ENCODE results near the gene NLRX1.

- TF ChIP-seq, protein P1, sequence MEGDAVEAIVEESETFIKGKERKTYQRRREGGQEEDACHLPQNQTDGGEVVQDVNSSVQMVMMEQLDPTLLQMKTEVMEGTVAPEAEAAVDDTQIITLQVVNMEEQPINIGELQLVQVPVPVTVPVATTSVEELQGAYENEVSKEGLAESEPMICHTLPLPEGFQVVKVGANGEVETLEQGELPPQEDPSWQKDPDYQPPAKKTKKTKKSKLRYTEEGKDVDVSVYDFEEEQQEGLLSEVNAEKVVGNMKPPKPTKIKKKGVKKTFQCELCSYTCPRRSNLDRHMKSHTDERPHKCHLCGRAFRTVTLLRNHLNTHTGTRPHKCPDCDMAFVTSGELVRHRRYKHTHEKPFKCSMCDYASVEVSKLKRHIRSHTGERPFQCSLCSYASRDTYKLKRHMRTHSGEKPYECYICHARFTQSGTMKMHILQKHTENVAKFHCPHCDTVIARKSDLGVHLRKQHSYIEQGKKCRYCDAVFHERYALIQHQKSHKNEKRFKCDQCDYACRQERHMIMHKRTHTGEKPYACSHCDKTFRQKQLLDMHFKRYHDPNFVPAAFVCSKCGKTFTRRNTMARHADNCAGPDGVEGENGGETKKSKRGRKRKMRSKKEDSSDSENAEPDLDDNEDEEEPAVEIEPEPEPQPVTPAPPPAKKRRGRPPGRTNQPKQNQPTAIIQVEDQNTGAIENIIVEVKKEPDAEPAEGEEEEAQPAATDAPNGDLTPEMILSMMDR (IDR thresholded peaks at IDR 0.05; ENCODE audit: extremely low read depth in 1 of 2, insufficient read depth in 1 of 2, low read depth in 1 of 2, low read length in 2 of 2): no peak
- TF ChIP-seq POLR2A (IDR thresholded peaks at IDR 0.05; ENCODE audit: low read depth, low read length) (no peak), EZH2 (IDR thresholded peaks at IDR 0.05; ENCODE audit: borderline replicate concordance, low read depth, low read length, severe bottlenecking) (no peak), MAX (IDR thresholded peaks at IDR 0.05; ENCODE audit: insufficient read depth, insufficient read length) (no peak), JUN (IDR thresholded peaks at IDR 0.05; ENCODE audit: borderline replicate concordance, insufficient read depth, insufficient read length, low read depth) (no peak)
These were observed 30.4 kb downstream of the NLRX1 start for GRCh38 chr11:119198925-119199324.
